HCT116 (cell line): ENCODE measurements around the gene PHKG2.

Experiments
- EZH2 ChIP-seq: fragments of 200-600 bp; sonication (generic); IDR thresholded peaks from 2 replicates; pipeline ENCODE4 v1.6.1; 2017; ENCODE audit warnings: antibody characterized with exemption, mixed run types
- JUND ChIP-seq: IDR thresholded peaks from 2 replicates; pipeline ENCODE4 v1.6.1; 2012
- POLR2A ChIP-seq: IDR thresholded peaks from 2 replicates; pipeline ENCODE4 v1.7.0; 2011; ENCODE audit warnings: borderline replicate concordance; ENCODE audit not compliant: insufficient read depth, insufficient read length; ENCODE audit errors: extremely low read depth
- POLR2AphosphoS5 ChIP-seq: IDR thresholded peaks from 2 replicates; pipeline ENCODE4 v1.6.1; 2011; ENCODE audit warnings: mild to moderate bottlenecking, low read depth, low read length, moderate library complexity
- SIN3A ChIP-seq: IDR thresholded peaks from 2 replicates; pipeline ENCODE4 v1.6.1; 2012; ENCODE audit warnings: low read depth
- TF ChIP-seq, protein P1 (sequence below), 3 experiments: fragments of 200-600 bp in 1 of 3; sonication (generic) in 1 of 3; IDR thresholded peaks in 2 of 3; conservative IDR thresholded peaks in 1 of 3; 2 replicates each; pipeline ENCODE4 v1.5.1; 2012 to 2017; ENCODE audit warnings: low read depth in 2 of 3, low read length in 2 of 3, antibody characterized with exemption in 1 of 3, borderline replicate concordance in 1 of 3, control low read depth in 1 of 3, mild to moderate bottlenecking in 1 of 3, mixed read lengths in 1 of 3, mixed run types in 1 of 3, moderate library complexity in 1 of 3; ENCODE audit not compliant: insufficient read depth in 1 of 3
- TF ChIP-seq, protein P2 (sequence below): IDR thresholded peaks from 2 replicates; pipeline ENCODE4 v1.6.1; 2012

DNA sequence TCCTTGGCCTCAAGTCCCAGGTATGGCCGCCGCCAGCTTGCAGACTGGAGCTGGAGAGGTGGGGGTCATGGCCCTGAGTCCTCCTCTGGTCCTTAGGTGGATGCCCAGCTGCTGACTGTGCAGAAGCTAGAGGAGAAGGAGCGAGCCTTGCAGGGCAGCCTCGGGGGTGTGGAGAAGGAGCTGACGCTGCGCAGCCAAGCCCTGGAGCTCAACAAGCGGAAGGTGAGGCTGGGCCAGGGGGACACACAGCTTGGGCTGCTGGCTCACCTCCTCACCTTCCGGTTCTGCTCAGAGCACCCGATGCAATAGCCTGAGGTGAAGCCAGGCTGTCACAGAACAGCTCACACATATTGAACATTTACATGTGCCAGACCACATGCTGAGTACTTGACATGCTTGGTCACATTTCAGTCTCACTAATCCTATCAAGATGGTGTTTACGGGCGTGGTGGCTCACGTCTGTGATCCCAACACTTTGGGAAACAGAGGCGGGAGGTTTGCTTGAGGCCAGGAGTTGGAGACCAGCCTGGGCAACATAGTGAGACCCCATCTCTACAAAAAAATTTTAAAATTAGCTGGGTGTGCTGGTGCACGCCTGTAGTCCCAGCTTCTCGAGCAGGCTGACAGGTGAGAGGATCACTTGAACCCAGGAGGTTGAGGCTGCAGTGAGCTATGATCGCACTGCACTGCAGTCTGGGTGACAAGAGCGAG lies 21.3 kb downstream of the PHKG2 start:
- TF ChIP-seq POLR2AphosphoS5 (no peak), POLR2A (no peak), EZH2 (no peak), SIN3A (no peak), JUND (no peak)
- TF ChIP-seq, protein P1, sequence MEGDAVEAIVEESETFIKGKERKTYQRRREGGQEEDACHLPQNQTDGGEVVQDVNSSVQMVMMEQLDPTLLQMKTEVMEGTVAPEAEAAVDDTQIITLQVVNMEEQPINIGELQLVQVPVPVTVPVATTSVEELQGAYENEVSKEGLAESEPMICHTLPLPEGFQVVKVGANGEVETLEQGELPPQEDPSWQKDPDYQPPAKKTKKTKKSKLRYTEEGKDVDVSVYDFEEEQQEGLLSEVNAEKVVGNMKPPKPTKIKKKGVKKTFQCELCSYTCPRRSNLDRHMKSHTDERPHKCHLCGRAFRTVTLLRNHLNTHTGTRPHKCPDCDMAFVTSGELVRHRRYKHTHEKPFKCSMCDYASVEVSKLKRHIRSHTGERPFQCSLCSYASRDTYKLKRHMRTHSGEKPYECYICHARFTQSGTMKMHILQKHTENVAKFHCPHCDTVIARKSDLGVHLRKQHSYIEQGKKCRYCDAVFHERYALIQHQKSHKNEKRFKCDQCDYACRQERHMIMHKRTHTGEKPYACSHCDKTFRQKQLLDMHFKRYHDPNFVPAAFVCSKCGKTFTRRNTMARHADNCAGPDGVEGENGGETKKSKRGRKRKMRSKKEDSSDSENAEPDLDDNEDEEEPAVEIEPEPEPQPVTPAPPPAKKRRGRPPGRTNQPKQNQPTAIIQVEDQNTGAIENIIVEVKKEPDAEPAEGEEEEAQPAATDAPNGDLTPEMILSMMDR (IDR thresholded peaks at IDR 0.05 in 2 of 3, conservative IDR thresholded peaks at IDR 0.05 in 1 of 3; ENCODE audit: borderline replicate concordance in 1 of 3, insufficient read depth in 1 of 3, low read depth in 2 of 3, low read length in 2 of 3) = no peak
- TF ChIP-seq, protein P2, sequence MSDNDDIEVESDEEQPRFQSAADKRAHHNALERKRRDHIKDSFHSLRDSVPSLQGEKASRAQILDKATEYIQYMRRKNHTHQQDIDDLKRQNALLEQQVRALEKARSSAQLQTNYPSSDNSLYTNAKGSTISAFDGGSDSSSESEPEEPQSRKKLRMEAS = no peak
